Measurements from ENCODE around the gene GRHPR. TPM values are rescaled to one million over a fixed set of nuclear protein-coding genes. Genes with fewer than 3 reads are reported as not detected.

The GRHPR gene
- total RNA-seq, 4 donors from 2014 or later = 74.5 to 117 (median 93.8) TPM

DNA sequence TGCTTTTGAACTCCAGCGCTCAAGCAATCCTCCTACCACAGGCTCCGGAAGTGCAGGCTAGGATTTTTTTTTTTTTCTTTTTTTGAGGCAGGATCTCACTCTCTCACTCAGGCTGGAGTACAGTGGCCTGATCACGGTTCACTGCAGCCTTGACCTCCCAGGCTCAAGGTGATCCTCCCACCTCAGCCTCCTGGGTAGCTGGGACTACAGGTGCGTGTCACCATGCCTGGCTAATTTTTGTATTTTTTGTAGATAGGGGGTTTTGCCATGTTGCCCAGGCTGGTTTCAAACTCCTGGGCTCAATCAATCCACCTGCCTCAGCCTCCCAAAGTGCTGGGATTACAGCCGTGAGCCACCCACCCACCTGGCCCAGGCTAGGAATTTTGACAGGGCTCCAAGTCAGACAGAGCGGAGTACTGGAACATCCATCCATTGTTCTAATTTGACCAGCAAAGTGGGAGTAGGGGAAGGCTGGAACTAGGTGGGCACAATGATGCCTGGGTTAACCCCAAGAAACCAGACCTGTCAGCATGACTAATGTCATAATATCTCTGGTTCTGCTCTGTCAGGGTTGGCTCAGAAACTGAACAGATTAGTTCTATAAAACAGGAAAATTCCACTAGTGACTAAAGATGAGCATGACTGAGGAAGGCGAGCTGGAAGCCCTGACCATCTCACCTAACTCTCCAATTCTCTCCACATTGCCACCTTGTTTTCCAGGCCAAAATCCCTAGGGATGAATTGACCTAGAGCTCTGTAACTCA lies 33.6 kb downstream of the GRHPR start:
- H3K27me3 ChIP-seq = no peaks in the 10 kb centered on the region
- peak overlapping the region; percentile 31 to 84 (median 80) for H3K27ac ChIP-seq
- 59 to 66% methylated on average over 5 of the region's 7 CpGs for WGBS, 2 donors
- no peak for DNase-seq
- H3K36me3 ChIP-seq = peaks cover 0 to 7% (median 0%) of the 10 kb centered on the region in 3 donors
- intact Hi-C loops (cut with DNase I) = no loop called here
- TF ChIP-seq POLR2A (IDR thresholded peaks at IDR 0.05) = no peak
- TF ChIP-seq, protein P1, sequence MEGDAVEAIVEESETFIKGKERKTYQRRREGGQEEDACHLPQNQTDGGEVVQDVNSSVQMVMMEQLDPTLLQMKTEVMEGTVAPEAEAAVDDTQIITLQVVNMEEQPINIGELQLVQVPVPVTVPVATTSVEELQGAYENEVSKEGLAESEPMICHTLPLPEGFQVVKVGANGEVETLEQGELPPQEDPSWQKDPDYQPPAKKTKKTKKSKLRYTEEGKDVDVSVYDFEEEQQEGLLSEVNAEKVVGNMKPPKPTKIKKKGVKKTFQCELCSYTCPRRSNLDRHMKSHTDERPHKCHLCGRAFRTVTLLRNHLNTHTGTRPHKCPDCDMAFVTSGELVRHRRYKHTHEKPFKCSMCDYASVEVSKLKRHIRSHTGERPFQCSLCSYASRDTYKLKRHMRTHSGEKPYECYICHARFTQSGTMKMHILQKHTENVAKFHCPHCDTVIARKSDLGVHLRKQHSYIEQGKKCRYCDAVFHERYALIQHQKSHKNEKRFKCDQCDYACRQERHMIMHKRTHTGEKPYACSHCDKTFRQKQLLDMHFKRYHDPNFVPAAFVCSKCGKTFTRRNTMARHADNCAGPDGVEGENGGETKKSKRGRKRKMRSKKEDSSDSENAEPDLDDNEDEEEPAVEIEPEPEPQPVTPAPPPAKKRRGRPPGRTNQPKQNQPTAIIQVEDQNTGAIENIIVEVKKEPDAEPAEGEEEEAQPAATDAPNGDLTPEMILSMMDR (IDR thresholded peaks at IDR 0.05) = no peak
- H3K4me1 ChIP-seq = peaks cover 13 to 97% (median 24%) of the 10 kb centered on the region in 3 donors
- H3K9me3 ChIP-seq = no peaks in the 10 kb centered on the region
- no peak overlapping the region for H3K4me3 ChIP-seq

DNA sequence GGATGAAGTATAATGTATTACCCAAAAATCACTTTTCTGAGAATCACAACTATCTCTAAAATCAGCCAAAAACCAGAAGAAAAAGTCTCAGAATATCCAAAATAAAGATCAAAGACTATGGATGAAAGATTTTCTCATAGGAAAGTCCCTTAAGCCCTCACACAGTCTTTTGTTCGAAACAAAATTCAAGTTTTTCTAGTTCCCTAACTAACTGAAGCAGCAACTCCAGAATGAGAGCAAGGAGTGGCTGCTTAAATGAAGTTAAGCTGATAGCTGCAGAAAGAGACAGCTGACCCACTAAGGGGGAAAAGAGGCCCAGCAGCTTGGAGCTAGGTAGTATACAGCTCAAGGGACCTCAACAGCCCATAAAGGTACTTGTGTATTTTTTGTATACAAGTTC lies 34.3 kb downstream of the GRHPR start:
- H3K27me3 ChIP-seq = no peaks in the 10 kb centered on the region
- DNase-seq = no peak
- peaks cover 0 to 7% (median 0%) of the 10 kb centered on the region in 3 donors for H3K36me3 ChIP-seq
- peaks cover 13 to 97% (median 24%) of the 10 kb centered on the region in 3 donors for H3K4me1 ChIP-seq
- TF ChIP-seq, protein P1 (IDR thresholded peaks at IDR 0.05) = no peak
- TF ChIP-seq POLR2A (IDR thresholded peaks at IDR 0.05) = no peak
- intact Hi-C loops (cut with DNase I) = no loop called here
- H3K27ac ChIP-seq = peak overlapping the region; percentile 31 to 84 (median 80)
- WGBS, 2 donors = 25 to 31% methylated on average over 1 of the region's 1 CpG
- no peaks in the 10 kb centered on the region for H3K9me3 ChIP-seq
- H3K4me3 ChIP-seq = no peak overlapping the region

DNA sequence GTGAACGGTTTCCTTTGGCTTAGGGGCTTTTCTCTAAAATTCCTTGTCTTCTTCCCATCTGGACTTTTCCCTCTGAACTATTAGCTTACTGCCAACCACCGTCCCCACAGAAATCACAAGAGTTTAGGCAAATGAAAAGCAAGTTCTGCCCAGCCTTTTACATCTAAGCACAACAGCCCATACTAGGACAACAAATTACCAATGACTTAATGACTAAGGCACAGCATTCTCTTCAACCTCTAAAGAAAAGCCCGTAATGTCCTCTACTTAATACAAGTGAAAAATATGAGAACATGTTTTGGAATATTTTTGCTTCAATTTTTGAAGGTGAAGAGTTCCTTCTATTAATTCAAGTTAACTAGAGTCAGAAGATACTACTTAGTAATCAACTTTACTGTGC lies 41.5 kb downstream of the GRHPR start:
- no peaks in the 10 kb centered on the region for H3K9me3 ChIP-seq
- TF ChIP-seq POLR2A (IDR thresholded peaks at IDR 0.05) = no peak
- TF ChIP-seq, protein P1 (IDR thresholded peaks at IDR 0.05) = no peak
- no peak for DNase-seq
- H3K27me3 ChIP-seq = no peaks in the 10 kb centered on the region
- no peaks in the 10 kb centered on the region for H3K36me3 ChIP-seq
- peak overlapping the region; percentile 82 to 99 (median 85) for H3K4me3 ChIP-seq
- WGBS, 2 donors = 22 to 31% methylated on average over 3 of the region's 3 CpGs
- intact Hi-C loops (cut with DNase I) = no loop called here
- peaks cover 12 to 65% (median 21%) of the 10 kb centered on the region in 3 donors for H3K4me1 ChIP-seq
- peak overlapping the region; percentile 99 for H3K27ac ChIP-seq

DNA sequence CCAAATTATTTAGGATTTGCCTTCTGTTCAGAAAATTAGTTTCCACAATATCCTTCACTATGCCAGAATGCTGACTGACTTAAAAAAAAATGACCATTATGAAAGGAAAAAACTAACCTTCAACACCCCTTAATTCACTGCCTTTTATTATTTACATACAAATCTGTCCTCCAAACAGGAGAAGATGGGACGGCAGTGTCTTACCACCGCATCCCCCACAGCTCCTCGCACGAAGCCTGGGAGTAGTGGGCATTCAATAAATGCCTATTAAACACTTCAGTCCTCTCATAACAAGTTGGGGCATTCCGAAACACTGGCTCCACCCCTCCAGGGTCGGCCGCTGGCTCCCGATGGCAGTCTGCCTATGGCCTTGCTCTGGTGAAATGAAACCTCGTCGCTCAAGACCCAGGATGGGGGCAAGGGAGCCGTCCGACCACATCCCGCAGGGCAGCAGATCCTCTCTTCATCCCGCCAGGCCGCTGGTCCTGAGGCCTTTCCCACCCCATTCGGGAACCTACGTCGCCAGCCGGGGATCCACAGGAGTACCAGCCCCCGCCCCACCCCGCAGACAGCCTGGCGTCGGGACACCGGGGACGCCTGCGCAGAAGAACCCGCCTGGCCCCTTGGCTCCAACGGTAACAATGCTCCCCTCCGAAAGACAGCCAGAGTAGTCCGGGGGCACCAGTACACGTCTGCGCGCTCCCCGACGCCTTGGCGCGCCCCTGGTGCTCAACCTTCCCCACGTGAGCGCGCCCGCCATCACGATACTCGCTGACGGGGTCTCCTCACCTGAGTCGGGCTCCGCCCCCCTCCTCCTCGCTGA lies 42.1 kb downstream of the GRHPR start:
- TF ChIP-seq POLR2A (IDR thresholded peaks at IDR 0.05) = peak in 3 of 4 donors; percentile 30 to 63 (median 38)
- TF ChIP-seq, protein P1 (IDR thresholded peaks at IDR 0.05) = no peak
- peaks cover 12 to 59% (median 21%) of the 10 kb centered on the region in 3 donors for H3K4me1 ChIP-seq
- H3K27ac ChIP-seq = peak overlapping the region; percentile 99
- no peaks in the 10 kb centered on the region for H3K27me3 ChIP-seq
- peak overlapping the region; percentile 82 to 99 (median 85) for H3K4me3 ChIP-seq
- WGBS, 2 donors = 0% methylated on average over 7 to 11 of the region's 47 CpGs
- DNase-seq = peak; percentile 36
- no peaks in the 10 kb centered on the region for H3K9me3 ChIP-seq
- H3K36me3 ChIP-seq = no peaks in the 10 kb centered on the region
- intact Hi-C loops (cut with DNase I) = no loop called here

All from esophagus squamous epithelium (tissue), 5 donors.